Esophagus mucosa (tissue), 1 donor: ENCODE results near the gene KIF27. TPM values are rescaled to one million over a fixed set of nuclear protein-coding genes. Genes with fewer than 3 reads are reported as not detected.
"Not testable (repeated sequence)": the region's sequence is repeated elsewhere in the genome, so short reads cannot be mapped to it uniquely, and the experiment has no call there.

ENCODE experiments used
- ATAC-seq: fragments of 200-7000 bp; cut with Tn5 transposase; one replicate; pipeline ENCODE4 v1.9.1; 2020
- total RNA-seq: library from RNA; stranded (reverse); gene quantifications from one replicate; pipeline ENCODE4 v1.2.4, GENCODE V29; 2023
- donor health status: DM: yes; HTN: yes; CAD: no.

The KIF27 gene
- total RNA-seq = 2.5 TPM

- peak; percentile 98 for ATAC-seq
Observed at GRCh38 chr9:83920927-83921707, at the start of gene KIF27. TSS of gene KIF27 (minus strand) at chr9:83921432. CDS start at chr9:83915591, 5,841 bp downstream.

- no peak for ATAC-seq
Observed at GRCh38 chr9:83969602-83970001, 48.4 kb upstream of the KIF27 start.

GRCh38 chr9:83967073-83967472 lies 45.8 kb upstream of the KIF27 start:
- no peak for ATAC-seq

- peak; percentile 12 for ATAC-seq
Observed at GRCh38 chr9:83966209-83966582, 45.0 kb upstream of the KIF27 start.

GRCh38 chr9:83965350-83966208 lies 44.3 kb upstream of the KIF27 start:
- ATAC-seq = peak; percentile 13

GRCh38 chr9:83964973-83965349 lies 43.7 kb upstream of the KIF27 start:
- peak; percentile 15 for ATAC-seq

GRCh38 chr9:83962165-83962564 lies 40.9 kb upstream of the KIF27 start:
- peak; percentile 48 for ATAC-seq

- ATAC-seq = no peak
Observed at GRCh38 chr9:83960991-83961390, 39.8 kb upstream of the KIF27 start.

- no peak for ATAC-seq
Observed at GRCh38 chr9:83959061-83959460, 37.8 kb upstream of the KIF27 start.

GRCh38 chr9:83957248-83957513 lies 35.9 kb upstream of the KIF27 start:
- ATAC-seq = peak; percentile 41

- ATAC-seq = peak; percentile 80
Observed at GRCh38 chr9:83956436-83957247, 35.4 kb upstream of the KIF27 start.

- ATAC-seq = peak; percentile 45
Observed at GRCh38 chr9:83956086-83956435, 34.8 kb upstream of the KIF27 start.

- ATAC-seq = not testable (repeated sequence)
Observed at GRCh38 chr9:83948096-83948495, 26.9 kb upstream of the KIF27 start.

- ATAC-seq = no peak
Observed at GRCh38 chr9:83940590-83941303, 19.5 kb upstream of the KIF27 start.

- ATAC-seq = peak; percentile 60
Observed at GRCh38 chr9:83937861-83938455, 16.7 kb upstream of the KIF27 start.

- no peak for ATAC-seq
Observed at GRCh38 chr9:83936523-83936922, 15.3 kb upstream of the KIF27 start.

GRCh38 chr9:83935276-83935935 lies 14.2 kb upstream of the KIF27 start:
- ATAC-seq = peak; percentile 7

- ATAC-seq = peak; percentile 85
Observed at GRCh38 chr9:83934569-83935275, 13.5 kb upstream of the KIF27 start.

- peak; percentile 8 for ATAC-seq
Observed at GRCh38 chr9:83933790-83934189, 12.6 kb upstream of the KIF27 start.

GRCh38 chr9:83932851-83933250 lies 11.6 kb upstream of the KIF27 start:
- ATAC-seq = no peak

- peak; percentile 31 for ATAC-seq
Observed at GRCh38 chr9:83932011-83932410, 10.8 kb upstream of the KIF27 start.
